Measurements from ENCODE around the gene DNAAF1.

DNAAF1 gene

GRCh38 chr16:84178892-84179611, 33.9 kb downstream of the DNAAF1 start:
- in situ Hi-C loops (cut with HindIII; ENCODE audit: low sequenced_read_pairs) = no loop called here
- H3K4me3 ChIP-seq (ENCODE audit: low read depth, low read length) = no peak overlapping the region
- no peak for DNase-seq (ENCODE audit: low read depth, low spot score)
- no peak for TF ChIP-seq CTCF (IDR thresholded peaks at IDR 0.05; ENCODE audit: low read depth, low read length)

- no peak for TF ChIP-seq CTCF (IDR thresholded peaks at IDR 0.05; ENCODE audit: low read depth, low read length)
- in situ Hi-C loops (cut with HindIII; ENCODE audit: low sequenced_read_pairs) = no loop called here
- DNase-seq (ENCODE audit: low read depth, low spot score) = no peak
- H3K4me3 ChIP-seq (ENCODE audit: low read depth, low read length) = no peak overlapping the region
Observed at GRCh38 chr16:84179612-84180320, 34.7 kb downstream of the DNAAF1 start.

GRCh38 chr16:84180519-84181140, 35.5 kb downstream of the DNAAF1 start:
- no peak overlapping the region for H3K4me3 ChIP-seq (ENCODE audit: low read depth, low read length)
- no peak for TF ChIP-seq CTCF (IDR thresholded peaks at IDR 0.05; ENCODE audit: low read depth, low read length)
- no peak for DNase-seq (ENCODE audit: low read depth, low spot score)
- in situ Hi-C loops (cut with HindIII; ENCODE audit: low sequenced_read_pairs) = no loop called here

- H3K4me3 ChIP-seq (ENCODE audit: low read depth, low read length) = no peak overlapping the region
- no peak for DNase-seq (ENCODE audit: low read depth, low spot score)
- in situ Hi-C loops (cut with HindIII; ENCODE audit: low sequenced_read_pairs) = no loop called here
- no peak for TF ChIP-seq CTCF (IDR thresholded peaks at IDR 0.05; ENCODE audit: low read depth, low read length)
Observed at GRCh38 chr16:84181144-84181915, 36.2 kb downstream of the DNAAF1 start.

GRCh38 chr16:84182104-84182503, 37.0 kb downstream of the DNAAF1 start:
- TF ChIP-seq CTCF (IDR thresholded peaks at IDR 0.05; ENCODE audit: low read depth, low read length) = no peak
- H3K4me3 ChIP-seq (ENCODE audit: low read depth, low read length) = no peak overlapping the region
- DNase-seq (ENCODE audit: low read depth, low spot score) = no peak
- in situ Hi-C loops (cut with HindIII; ENCODE audit: low sequenced_read_pairs) = no loop called here
